ENCODE results near the gene NPC1.
"Not testable (repeated sequence)": the region's sequence is repeated elsewhere in the genome, so short reads cannot be mapped to it uniquely, and the experiment has no call there.

Gene NPC1

DNA sequence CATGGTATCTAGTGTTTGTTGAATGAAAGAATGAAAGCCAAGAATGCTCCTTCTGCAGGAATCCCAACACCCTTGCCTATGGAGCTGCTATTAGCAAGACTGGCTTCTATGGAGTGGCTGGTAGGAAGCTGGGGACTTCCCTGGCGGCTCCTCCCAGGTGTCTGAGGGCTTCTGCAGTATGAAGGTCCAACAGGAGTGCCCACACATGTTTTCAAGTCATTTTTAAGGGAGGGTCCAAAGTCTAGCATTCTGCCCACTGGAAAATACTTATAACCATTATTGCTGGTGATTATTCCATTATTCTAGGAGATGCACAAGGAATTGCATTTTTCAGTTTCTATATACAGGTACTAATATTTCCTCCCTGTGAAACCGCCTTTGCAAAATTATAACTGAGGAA, 21.9 kb upstream of the NPC1 start:
- FAIRE-seq = no peak

DNA sequence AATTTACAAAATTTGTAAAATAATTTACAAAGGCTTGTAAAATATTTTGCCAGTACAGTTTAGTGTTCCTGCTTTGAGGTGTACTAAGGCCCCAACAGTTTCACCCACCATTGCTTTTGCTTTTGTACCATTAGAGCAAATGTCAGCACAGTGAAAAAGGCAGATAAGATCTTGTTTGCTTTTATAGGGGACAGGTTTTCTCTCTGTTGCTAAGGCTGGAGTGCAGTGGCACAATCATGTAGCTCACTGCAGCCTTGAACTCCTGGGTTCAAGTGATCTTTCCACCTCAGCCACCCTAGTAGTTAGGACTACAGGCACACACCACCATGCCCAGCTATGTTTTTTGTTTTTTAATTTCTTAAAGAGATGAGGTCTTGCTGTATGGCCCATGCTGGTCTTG, 19.6 kb upstream of the NPC1 start:
- no peak for FAIRE-seq

DNA sequence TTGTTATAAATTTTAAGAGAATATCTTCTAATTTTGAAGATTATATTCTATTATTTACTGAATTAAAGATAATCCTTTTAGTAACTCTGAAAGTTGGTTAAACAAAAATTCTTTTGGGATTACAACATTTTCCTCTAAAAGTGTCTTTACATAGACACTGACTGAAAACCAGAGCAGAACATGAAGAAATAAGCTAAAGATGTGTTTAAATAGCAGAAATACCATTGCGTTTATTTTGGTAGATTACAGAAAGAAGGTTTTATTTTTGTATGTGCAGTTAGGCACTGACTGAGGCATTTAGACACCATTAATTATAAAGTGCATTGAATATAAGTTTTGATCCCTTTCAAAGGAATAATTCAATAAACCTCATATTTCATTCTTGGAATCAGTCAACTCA, 13.5 kb upstream of the NPC1 start:
- no peak for FAIRE-seq

DNA sequence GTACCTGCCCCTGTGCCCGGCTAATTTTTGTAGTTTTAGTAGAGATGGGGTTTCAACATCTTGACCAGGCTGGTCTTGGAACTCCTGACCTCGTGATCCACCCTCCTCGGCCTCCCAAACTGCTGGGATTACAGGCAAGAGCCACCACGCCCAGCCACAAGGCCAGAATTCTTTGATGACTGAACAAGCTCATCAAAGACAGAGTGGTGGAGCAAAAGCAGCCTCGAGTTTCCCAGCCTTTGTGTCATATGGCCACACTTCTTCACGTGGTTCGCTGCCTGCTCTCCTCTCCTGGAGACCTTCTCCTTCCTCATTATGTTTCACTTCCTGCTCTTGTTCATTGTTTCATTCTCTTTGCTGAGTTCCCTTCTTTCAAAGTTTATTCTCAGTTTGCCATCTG, 9.9 kb upstream of the NPC1 start:
- no peak for FAIRE-seq

DNA sequence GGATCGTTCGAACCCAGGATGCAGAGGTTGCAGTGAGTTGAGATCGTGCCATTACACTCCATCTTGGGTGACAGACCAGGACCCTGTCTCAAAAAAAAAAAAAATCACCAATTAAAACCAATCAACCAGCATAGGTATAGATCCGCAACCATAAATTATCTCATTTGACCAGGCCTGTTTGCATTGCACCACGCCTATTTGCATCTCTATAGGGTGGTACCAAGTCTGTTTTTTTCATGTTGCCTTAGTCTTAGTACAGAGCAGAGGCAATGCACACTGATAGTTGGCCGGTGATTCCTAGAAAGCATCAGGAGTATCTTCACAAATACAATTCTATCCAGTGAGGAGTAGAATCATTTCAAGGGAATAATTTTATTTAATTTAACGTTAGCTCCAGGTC, 9.3 kb upstream of the NPC1 start:
- no peak for FAIRE-seq

DNA sequence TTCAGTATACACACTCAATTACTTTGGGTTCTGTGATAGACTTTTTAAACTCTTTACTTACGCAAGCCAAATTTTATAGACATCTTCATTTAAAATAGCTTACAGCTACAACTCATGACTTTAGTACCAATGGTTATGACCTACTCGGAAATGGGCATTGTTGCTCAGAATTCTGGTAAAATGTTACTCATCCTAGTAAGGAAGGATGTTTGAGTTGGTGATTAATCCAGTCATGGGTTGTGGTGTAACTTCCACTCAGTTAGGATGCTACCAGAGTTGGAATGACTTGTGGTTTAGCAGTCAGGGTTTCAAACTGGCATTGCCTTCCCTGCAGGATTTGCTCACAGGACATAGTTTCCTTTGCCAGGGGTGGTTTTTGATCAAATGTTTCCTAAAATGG, 7.4 kb upstream of the NPC1 start:
- no peak for FAIRE-seq

DNA sequence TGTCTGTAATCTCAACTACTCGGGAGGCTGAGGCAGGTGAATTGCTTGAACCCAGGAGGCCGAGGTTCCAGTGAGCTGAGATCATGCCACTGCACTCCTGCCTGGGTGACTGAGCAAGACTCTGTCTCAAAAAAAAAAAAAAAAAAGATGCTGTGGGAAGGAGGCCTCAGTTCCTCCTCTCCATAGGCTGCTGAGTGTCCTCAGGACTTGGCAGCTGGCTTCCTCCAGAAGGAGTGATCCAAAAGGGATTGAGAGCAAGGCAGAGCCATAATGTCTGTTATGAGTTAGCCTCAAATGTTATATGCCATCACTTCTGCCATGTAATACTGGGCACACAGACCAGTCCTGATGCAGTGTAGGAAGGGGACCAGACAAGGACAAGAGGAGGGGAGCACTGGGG, 6.6 kb upstream of the NPC1 start:
- no peak for FAIRE-seq

DNA sequence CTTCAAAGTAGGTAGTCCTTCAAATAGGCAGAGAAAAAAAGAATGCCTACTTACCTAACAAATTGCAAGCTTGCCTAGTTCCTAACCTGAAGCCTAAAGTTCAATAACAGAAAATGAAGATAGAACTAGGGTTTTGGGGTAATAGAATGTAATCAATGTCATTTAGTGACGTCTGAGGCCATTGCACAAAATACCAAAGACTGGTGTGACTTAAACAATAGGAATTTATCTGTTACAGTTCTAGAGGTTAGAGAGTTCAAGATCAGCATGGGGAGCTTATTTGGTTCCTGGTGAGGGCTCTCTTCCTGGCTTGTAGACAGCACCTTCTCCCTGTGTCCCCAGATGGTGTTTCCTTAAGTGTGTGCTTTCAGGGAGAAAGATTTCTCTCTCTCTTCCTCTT, 4.7 kb upstream of the NPC1 start:
- no peak for FAIRE-seq

DNA sequence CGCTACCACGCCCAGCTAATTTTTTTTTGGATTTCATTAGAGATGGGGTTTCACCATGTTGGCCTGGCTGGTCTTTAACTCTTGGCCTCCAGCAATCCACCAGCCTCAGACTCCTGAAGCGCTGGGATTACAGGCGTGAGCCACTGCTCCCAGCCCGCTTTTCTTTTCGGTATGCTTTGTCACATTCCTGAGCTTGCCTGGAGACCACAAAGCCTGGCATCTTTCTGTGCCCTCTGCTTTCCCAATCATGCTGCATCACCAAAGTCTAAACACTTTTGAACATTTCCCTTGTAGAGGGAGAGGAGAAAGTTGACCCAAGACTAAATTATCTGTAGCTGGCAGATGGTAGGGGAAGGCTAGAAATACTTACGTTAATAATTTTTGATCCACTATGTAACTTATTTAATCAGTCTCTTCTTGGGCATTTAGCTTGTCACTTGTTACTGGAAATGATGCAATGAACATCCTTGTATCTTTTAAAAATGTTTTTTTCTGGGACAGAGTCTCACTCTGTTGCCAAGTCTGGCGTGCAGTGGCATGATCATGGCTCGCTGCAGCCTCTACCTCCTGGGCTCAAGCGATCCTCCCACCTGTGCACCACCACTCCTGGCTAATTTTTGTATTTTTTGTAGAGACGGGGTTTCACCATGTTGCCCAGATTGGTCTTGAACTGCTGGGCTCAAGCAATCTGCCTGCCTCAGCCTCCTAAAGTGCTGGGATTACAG, 2.7 kb upstream of the NPC1 start:
- no peak for FAIRE-seq

DNA sequence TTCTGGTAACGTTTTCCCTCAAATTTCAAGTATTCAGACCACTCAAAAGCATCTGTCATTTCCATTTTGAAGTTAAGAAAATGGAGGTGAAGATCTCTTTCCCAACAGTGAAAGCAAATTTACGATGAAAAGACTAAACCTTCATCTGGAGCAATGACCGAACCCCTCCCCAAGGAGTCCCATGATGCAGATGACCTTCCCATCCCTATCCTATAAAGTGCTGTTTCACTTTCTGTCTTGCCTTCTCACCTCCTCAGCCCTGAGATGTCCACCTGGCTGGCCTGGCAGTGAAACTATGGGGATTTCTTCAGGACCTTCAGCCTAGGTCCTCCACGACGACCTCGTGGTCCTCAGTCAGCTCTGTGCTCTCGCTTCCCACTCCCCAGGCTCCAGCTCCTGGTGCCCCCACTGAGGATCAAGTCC, 925 bp upstream of the NPC1 start:
- no peak for FAIRE-seq

DNA sequence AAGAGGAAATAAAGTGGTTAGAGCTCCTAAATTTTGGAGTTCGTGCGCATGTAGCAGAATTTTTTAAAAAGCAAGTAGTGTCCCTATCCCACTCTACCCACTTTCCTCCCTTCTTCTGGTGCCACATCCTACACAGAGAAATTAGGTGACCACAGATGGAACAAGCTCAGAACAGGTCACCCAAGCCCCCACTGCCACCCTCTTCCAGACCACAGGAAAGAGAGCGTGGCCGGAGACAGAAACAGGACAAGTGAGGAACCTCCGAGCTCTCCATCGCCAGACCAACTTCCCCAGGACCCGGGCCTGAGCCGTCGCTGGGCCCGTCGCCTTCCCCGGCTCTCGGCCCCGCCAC, 433 bp downstream of the NPC1 start:
- FAIRE-seq = no peak

DNA sequence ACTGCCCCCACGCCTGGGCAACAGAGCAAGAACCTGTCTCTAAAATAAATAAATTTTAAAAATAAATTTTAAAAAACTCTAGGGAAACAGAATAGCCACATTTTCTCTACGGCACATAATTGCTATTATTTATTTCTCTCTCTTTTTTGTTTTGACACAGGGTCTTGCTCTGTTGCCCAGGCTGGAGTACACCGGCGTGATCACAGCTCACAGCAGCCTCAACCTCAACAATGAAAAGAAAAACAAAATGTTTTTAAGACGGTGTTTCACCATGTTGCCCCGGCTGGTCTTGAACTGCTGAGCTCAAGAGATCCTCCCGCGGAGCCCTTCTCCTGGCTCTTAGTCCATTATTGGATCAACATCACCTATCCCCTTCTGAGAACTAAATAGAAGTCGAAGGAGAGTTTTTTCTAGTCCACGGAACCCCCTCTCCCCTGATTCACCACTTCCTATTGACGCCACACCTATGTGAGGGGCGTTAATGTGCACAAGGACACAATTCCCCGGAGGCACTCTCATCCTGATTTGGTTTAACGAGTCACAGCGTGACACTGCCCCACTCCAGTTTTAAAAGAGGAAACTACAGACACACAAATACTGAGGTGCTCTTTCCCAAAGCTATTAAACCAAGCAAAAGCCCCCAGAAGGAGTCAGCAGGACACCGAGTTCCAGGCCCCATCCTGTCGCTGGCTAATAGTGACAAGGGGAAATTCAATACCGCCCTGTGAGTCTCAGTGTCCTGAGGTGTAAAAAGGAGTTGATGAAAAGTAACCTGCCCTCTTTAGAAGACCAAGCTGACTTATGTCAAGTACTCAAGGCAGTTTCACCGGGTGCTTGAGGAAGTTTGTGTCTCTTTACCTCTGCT, 1.1 kb downstream of the NPC1 start:
- FAIRE-seq = no peak

DNA sequence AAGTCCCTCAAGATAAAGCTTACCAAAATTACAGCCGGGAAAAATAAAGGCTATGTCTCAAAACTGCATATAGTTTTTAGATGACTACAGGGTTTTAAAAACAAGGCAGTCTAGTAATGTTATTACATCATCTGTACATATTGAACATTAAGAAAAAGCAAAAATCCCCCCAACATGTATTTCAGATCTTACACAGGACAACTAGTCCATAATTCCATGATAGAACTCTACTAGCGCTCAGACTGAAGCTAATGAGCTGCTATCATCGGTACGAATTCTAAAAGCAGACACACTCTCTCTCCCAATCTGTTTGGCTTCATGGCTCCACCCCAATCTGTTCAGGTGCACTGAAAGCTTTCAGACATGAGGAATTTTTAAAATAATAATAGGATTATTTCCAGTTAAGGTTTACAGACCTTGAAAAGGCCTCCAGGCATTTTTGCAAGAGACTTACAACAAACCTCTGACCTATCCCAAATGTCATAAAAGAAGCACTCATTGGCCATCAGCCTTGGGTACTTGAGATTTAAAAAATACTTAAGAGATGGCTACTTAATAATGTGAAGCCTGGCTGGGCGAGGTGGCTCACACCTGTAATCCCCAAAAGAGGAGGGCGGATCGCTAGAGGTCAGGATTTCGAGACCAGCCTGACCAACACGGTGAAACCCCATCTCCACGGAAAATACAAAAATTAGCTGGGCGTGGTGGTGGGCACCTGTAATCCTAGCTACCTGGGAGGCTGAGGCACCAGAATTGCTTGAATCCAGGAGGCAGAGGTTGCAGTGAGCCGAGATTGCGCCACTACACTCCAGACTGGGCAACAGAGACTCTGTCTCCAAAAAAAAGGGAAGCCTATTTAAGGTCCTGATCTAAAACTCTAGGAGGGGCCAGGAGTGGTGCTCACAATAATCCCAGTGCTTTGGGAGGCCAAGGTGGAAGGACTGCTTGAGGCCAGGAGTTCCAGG, 2.0 kb downstream of the NPC1 start:
- FAIRE-seq = no peak

DNA sequence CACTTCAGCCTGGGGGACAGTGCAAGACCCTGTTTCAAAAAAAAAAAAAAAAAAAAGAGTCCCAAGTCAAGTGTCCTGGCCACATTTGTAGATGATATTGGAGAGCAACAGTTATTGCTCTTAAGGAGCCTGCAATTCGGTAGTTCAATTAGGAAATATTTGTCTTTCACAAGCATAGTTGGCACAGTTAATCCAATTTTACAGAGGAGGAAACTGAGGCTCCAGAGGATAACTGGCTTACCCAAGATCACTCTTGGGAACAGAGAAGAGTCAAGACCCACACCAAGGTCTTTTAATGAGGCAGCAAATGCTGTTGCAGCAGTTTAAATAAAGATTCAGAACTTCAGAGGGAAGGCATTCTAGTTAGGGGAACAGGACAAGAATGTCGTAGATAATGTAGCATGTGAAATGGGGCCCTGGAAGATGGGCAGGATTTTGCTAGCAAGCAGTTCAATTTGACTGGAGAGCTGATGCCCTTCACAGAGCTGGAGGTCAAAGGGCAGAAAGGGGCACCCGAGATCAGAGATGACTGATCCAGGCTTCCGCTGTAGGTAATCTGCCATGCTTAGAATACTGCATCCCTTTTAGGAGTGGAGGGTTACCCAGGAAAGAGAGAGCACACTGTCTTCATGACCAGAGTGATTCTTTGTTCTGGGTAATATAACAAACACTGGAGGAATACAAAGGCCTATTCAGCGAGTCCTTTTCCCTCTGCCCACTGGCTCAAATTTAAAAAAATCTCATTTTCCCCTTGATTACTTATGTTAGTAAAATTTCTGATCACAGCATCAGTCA, 3.0 kb downstream of the NPC1 start:
- no peak for FAIRE-seq

DNA sequence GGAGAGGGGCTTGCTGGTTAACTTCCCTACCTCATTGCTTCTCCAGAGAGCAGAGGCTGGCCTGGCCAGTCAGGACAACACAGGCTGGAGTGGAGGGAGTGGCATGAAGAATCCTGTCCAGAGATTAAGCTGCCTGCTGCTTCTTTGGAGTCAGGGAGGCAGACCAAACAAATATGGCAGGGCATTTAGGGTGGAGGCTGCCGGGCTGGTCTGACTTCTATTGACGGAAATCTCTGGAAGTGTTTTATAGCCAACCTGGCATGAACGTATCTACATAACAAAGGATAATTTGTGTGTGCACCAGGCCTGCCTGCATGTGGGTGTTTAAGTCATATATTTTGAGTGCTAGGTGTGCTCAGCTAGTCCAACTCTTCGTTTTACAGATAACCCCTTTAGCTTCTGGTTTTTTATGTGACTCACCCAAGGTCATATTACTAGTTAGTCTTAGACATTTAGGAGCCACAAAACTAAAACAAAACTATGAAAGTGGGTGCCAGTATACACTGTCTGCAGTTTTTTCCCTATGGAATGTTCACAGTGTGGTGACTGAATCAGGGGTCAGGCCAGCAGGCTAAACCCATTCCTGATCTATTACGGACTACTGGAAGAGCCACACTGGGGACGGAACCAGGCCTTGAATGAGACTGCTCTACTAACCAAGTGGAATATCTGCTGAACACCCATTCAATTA, 5.5 kb downstream of the NPC1 start:
- FAIRE-seq = no peak

DNA sequence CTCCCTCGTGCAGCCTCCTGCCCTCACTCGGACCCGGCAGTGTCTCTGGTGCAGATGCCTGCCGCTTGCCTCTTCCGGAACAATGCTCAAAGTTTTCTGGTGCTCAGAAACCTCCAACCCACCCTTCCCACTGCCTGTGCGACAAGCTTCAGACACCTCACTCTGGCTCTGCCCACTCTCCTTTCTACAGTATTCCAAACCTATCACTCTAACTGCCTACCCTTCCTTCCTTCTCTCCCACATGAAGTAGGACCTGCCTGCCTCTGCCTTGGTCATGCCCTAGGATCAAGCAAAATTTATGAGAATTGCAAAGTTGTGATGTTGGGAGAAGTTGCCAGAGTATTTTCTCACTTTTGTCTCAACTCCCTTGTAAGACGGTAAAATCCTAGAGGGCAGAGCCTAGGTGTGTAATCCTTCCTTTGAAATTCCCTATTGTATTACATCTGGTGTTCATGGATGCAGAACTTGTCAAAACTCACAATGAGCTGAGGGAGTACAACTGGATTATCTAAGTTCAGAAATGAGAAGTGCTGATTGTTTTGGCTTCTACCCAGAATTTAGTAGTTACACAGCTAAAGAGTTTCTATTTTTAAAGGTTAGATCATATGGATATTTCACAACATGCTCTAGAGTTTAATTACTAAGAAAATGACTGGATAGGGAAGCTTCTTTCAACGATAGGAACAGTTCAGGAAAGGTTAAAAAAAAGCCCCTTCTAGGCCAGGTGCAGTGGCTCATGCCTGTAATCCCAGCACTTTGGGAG, 7.2 kb downstream of the NPC1 start:
- no peak for FAIRE-seq

DNA sequence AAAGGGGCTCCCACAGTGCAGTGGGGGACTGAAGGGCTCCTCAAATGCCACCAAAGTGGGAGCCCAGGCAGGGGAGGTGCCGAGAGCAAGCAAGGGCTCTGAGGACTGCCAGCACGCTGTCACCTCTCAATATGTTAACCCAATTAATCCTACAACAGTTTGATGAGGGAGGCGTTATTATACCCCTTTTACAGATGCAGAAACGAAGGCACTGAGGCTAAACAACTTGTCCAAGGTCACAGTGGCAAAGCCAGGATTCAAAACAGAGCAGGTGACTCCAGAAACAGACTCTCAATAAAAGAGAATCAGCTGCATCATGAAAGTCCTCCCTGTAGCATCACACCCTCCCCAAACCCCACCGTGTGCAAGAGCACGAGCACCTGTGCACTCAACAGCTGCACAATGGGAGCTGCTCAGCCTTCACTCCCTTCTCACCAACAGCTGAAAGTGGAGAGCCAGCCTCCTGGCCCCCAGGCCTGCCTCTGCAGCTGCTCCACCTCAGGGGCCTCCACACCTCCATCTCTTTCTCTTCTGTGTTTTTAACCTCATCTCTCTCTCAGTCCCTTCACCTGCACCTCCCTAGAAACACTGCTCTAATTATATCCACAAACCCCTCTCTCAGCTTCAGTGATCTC, 8.1 kb downstream of the NPC1 start:
- no peak for FAIRE-seq

DNA sequence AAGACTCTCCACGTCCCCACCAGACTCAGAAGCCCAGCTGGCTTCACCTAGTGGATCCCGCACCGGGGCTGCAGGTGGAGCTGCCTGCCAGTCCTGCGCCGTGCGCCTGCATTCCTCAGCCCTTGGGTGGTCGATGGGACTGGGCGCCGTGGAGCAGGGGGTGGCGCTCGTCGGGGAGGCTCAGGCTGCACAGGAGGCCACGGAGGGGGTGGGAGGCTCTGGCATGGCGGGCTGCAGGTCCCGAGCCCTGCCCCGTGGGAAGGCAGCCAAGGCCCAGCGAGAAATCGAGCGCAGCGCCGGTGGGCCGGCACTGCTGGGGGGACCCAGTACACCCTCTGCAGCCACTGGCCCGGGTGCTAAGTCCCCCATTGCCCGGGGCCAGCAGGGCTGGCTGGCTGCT, 8.8 kb downstream of the NPC1 start:
- FAIRE-seq = not testable (repeated sequence)

DNA sequence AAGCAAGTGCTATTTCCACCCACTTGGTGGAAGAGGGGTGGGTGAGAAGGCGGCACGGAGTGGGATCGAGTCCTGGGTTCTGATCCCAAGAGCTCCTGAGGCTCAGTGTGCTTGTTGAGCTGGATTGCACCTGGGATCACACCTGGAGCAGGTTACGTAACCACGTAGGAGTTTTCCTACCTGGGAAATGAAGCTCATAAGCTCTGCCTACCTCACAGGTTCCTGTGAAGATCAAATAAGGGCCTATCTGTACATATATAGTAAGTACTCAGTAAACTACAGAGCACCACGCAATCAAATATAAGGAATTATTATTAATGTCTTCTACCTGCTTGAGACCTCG, 11.0 kb downstream of the NPC1 start:
- FAIRE-seq = no peak

DNA sequence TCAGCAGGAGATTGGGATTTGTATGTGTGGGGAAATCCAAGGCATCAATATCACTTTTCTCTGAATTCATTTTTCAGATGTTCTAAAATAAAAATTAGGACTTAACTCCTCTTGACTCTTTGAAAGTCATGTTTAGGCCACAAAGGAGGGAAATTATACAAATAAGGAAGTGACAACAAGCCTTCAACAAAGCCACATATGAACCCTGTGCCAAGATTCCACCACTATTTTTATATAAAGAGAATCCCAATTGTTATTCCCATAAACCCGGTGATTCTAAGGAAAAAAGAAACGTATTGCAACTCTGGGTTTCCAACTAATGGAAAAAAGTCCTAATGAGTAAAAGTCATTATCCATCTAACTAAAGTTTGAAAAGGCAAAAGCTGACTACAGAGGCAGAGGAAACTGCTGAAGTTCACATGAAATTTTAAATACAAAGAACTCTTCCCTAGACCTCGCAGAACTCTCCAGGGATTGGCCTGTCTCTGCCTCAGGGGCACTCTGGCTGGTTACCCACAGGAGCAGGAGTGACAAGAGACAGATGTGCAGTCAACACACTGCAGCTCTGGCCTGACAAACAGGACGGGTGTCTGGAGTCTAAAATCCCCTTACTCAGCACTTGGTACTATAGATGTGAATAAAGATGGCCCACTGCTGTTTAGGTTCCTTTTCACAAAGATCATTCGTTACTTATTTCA, 11.5 kb downstream of the NPC1 start:
- FAIRE-seq = no peak
